H9 (cell line): ENCODE measurements around the gene ENO1. TPM values are rescaled to one million over a fixed set of nuclear protein-coding genes. Genes with fewer than 3 reads are reported as not detected.

ENCODE experiments used
- DNase-seq: peaks from one replicate; pipeline ENCODE4 v3.0.0-alpha.2; 2017
- H2AFZ ChIP-seq: one replicate; pipeline ENCODE4 v1.6.1; 2013; ENCODE audit warnings: mild to moderate bottlenecking, low read length, control low read depth, moderate library complexity
- H2AK5ac ChIP-seq: 2 replicates; pipeline ENCODE4 v1.6.1; 2013; ENCODE audit warnings: low read length, control low read depth, mixed read lengths; ENCODE audit not compliant: insufficient read length
- H2BK120ac ChIP-seq: one replicate; pipeline ENCODE4 v1.6.1; 2013; ENCODE audit warnings: low read depth, mild to moderate bottlenecking, low read length, control low read depth, inconsistent platforms; ENCODE audit not compliant: poor library complexity, severe bottlenecking
- H2BK12ac ChIP-seq: 2 replicates; pipeline ENCODE4 v1.6.1; 2013; ENCODE audit warnings: low read length, control low read depth, mixed read lengths, low read depth; ENCODE audit not compliant: insufficient read length
- H2BK15ac ChIP-seq: 2 replicates; pipeline ENCODE4 v1.6.1; 2013; ENCODE audit warnings: low read depth, low read length, control low read depth
- H2BK20ac ChIP-seq: one replicate; pipeline ENCODE4 v1.6.1; 2013; ENCODE audit warnings: low read depth, mild to moderate bottlenecking, low read length, control low read depth, inconsistent platforms; ENCODE audit not compliant: poor library complexity, severe bottlenecking
- H2BK5ac ChIP-seq: 2 replicates; pipeline ENCODE4 v1.6.1; 2013; ENCODE audit warnings: low read length, control low read depth, mixed read lengths; ENCODE audit not compliant: insufficient read length
- H3K14ac ChIP-seq: 2 replicates; pipeline ENCODE4 v1.6.1; 2013; ENCODE audit warnings: low read length, control low read depth; ENCODE audit not compliant: insufficient read depth
- H3K18ac ChIP-seq: 2 replicates; pipeline ENCODE4 v1.6.1; 2013; ENCODE audit warnings: low read depth, mild to moderate bottlenecking, mixed read lengths, low read length, control low read depth; ENCODE audit not compliant: insufficient read length
- H3K23ac ChIP-seq: 2 replicates; pipeline ENCODE4 v1.6.1; 2013; ENCODE audit warnings: low read length, control low read depth, mixed read lengths, low read depth; ENCODE audit not compliant: insufficient read length
- H3K23me2 ChIP-seq: 2 replicates; pipeline ENCODE4 v1.6.1; 2013; ENCODE audit warnings: low read depth, mild to moderate bottlenecking, mixed read lengths, low read length, control low read depth; ENCODE audit not compliant: insufficient read length, poor library complexity, severe bottlenecking
- H3K27ac ChIP-seq: 2 replicates; pipeline ENCODE4 v1.5.1; 2013; ENCODE audit warnings: low read length, control low read depth, mixed read lengths, low read depth; ENCODE audit not compliant: insufficient read length
- H3K27me3 ChIP-seq: 2 replicates; pipeline ENCODE4 v1.6.1; 2013; ENCODE audit warnings: low read length, control low read depth, inconsistent platforms; ENCODE audit not compliant: insufficient read depth
- H3K4ac ChIP-seq: 2 replicates; pipeline ENCODE4 v1.6.1; 2013; ENCODE audit warnings: low read depth, mild to moderate bottlenecking, control low read depth, inconsistent platforms, low read length, moderate library complexity
- H3K4me1 ChIP-seq: 2 replicates; pipeline ENCODE4 v1.6.1; 2013; ENCODE audit warnings: low read length, control low read depth, inconsistent platforms; ENCODE audit not compliant: insufficient read depth
- H3K4me2 ChIP-seq: 2 replicates; pipeline ENCODE4 v1.6.1; 2013; ENCODE audit warnings: low read length, control low read depth, mixed read lengths; ENCODE audit not compliant: insufficient read length, insufficient read depth
- H3K56ac ChIP-seq: 2 replicates; pipeline ENCODE4 v1.6.1; 2013; ENCODE audit warnings: low read depth, mild to moderate bottlenecking, mixed read lengths, low read length, control low read depth; ENCODE audit not compliant: insufficient read length
- H3K79me1 ChIP-seq: 2 replicates; pipeline ENCODE4 v1.6.1; 2013; ENCODE audit warnings: low read depth, mild to moderate bottlenecking, moderate library complexity, low read length, control low read depth, inconsistent platforms; ENCODE audit not compliant: insufficient read depth, poor library complexity, severe bottlenecking
- H3K79me2 ChIP-seq: 2 replicates; pipeline ENCODE4 v1.6.1; 2013; ENCODE audit warnings: low read length, control low read depth, inconsistent platforms; ENCODE audit not compliant: insufficient read depth
- H3K9ac ChIP-seq: 2 replicates; pipeline ENCODE4 v1.6.1; 2013; ENCODE audit warnings: low read length, control low read depth, mixed read lengths; ENCODE audit not compliant: insufficient read length; ENCODE audit errors: extremely low read depth
- H3K9me3 ChIP-seq: one replicate; pipeline ENCODE4 v1.6.1; 2013; ENCODE audit warnings: low read depth, low read length, inconsistent platforms; ENCODE audit not compliant: control insufficient read depth
- H3T11ph ChIP-seq: one replicate; pipeline ENCODE4 v1.6.1; 2013; ENCODE audit warnings: mild to moderate bottlenecking, low read length, control low read depth, inconsistent platforms
- H4K20me1 ChIP-seq: one replicate; pipeline ENCODE4 v1.6.1; 2013; ENCODE audit not compliant: control insufficient read depth, insufficient read length, insufficient read depth
- H4K5ac ChIP-seq: 2 replicates; pipeline ENCODE4 v1.6.1; 2013; ENCODE audit warnings: low read depth, mild to moderate bottlenecking, mixed read lengths, low read length, control low read depth; ENCODE audit not compliant: insufficient read length
- H4K8ac ChIP-seq: replicated peaks from 2 replicates; pipeline ENCODE4 v1.6.1; 2013; ENCODE audit warnings: low read length, control low read depth, mixed read lengths, low read depth; ENCODE audit not compliant: insufficient read length
- H4K91ac ChIP-seq: 2 replicates; pipeline ENCODE4 v1.6.1; 2013; ENCODE audit warnings: low read depth, mild to moderate bottlenecking, moderate library complexity, mixed read lengths, low read length, control low read depth; ENCODE audit not compliant: insufficient read length
- H3K27ac Mint-ChIP-seq, 3 experiments: 2 replicates in 2 of 3; 3 replicates in 1 of 3; pipeline ENCODE4 v1.8.0; 2020 to 2021; ENCODE audit warnings: mixed read lengths in 3 of 3, mild to moderate bottlenecking in 1 of 3, moderate library complexity in 1 of 3
- H3K27me3 Mint-ChIP-seq: 2 replicates; pipeline ENCODE4 v1.8.0; 2021; ENCODE audit warnings: low read depth, mild to moderate bottlenecking, moderate library complexity, mixed read lengths
- H3K36me3 Mint-ChIP-seq, 3 experiments: 2 replicates in 2 of 3; 3 replicates in 1 of 3; pipeline ENCODE4 v1.8.0; 2020 to 2021; ENCODE audit warnings: low read depth in 3 of 3, mixed read lengths in 3 of 3; ENCODE audit not compliant: insufficient read depth in 1 of 3
- H3K4me1 Mint-ChIP-seq, 2 experiments: 2 replicates each; pipeline ENCODE4 v1.8.0; 2020; ENCODE audit warnings: mixed read lengths in 2 of 2
- H3K4me3 Mint-ChIP-seq, 2 experiments: 2 replicates in 1 of 2; 3 replicates in 1 of 2; pipeline ENCODE4 v1.8.0; 2020 to 2021; ENCODE audit warnings: mild to moderate bottlenecking in 2 of 2, mixed read lengths in 2 of 2, moderate library complexity in 1 of 2
- H3K9me3 Mint-ChIP-seq, 2 experiments: 2 replicates in 1 of 2; 3 replicates in 1 of 2; pipeline ENCODE4 v1.8.0; 2020; ENCODE audit warnings: mild to moderate bottlenecking in 2 of 2, mixed read lengths in 2 of 2, moderate library complexity in 1 of 2
- WGBS: extraction: QIAGEN DNeasy Blood & Tissue Kit; methylation state at CpG from one replicate; pipeline ENCODE4 v1.1.7; 2013; ENCODE audit warnings: missing lambda C conversion rate, low lambda C conversion rate, mixed read lengths; ENCODE audit not compliant: insufficient read length; ENCODE audit errors: extremely low coverage; 5-methylcytosine and 5-hydroxymethylcytosine counted together
- total RNA-seq: library from RNA; stranded (reverse); gene quantifications from 2 replicates; pipeline ENCODE4 v1.2.1, GENCODE V29; 2021
- TF ChIP-seq, protein P1 (sequence below): fragments of 200-600 bp; sonication (generic); conservative IDR thresholded peaks from 3 replicates; pipeline ENCODE4 v1.8.0; 2021; ENCODE audit warnings: antibody characterized with exemption, mild to moderate bottlenecking

ENO1 gene
- total RNA-seq, 1 experiment from 2014 or later: 1,781 TPM

DNA sequence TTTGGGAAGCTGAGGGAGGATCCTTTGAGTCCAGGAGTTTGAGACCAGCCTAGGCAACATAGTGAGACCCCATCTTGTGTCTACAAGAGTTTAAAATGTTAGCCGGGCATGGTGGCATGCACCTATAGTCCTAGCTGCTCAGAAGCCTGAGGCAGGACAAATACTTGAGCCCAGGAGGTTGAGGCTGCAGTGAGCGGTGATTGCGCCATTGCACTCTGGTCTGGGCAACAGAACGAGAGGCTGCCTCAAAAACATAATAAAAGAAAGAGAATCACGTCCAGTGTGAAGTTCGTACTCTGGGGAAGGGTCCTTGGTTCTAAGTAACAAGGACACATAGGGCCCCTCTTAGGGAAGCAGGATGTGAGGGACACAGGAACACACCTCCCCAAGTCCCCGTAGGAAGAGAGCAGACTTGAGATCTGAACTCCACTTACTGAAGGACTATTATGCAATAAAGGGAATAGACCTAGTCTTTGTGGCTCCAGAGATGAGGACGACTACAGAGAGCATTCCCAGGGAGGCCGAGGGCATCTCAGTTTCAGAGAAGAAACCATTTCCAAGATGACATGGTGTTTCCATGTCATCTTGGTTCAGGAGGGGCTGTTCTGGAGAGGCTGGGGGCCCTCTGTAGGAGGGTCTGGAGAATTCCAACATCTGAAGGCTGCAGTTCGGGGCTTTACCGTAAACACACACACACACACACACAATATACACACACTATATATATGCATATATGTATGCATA is 10.8 kb upstream of the ENO1 start:
- H3K18ac ChIP-seq: no peak overlapping the region
- H3K23me2 ChIP-seq: no peaks in the 10 kb centered on the region
- H3K4me2 ChIP-seq: no peak overlapping the region
- H3K27me3 Mint-ChIP-seq: peaks cover 22% of the 10 kb centered on the region
- no peaks in the 10 kb centered on the region for H3K36me3 Mint-ChIP-seq
- H3K9me3 Mint-ChIP-seq: no peaks in the 10 kb centered on the region
- no peak overlapping the region for H2BK5ac ChIP-seq
- no peak overlapping the region for H4K8ac ChIP-seq
- no peaks in the 10 kb centered on the region for H3K79me2 ChIP-seq
- H4K5ac ChIP-seq: no peak overlapping the region
- no peak overlapping the region for H2BK15ac ChIP-seq
- H4K91ac ChIP-seq: no peak overlapping the region
- H3K27me3 ChIP-seq: no peaks in the 10 kb centered on the region
- no peaks in the 10 kb centered on the region for H3K79me1 ChIP-seq
- no peak overlapping the region for H2BK20ac ChIP-seq
- H2AFZ ChIP-seq: no peak overlapping the region
- TF ChIP-seq, protein P1, sequence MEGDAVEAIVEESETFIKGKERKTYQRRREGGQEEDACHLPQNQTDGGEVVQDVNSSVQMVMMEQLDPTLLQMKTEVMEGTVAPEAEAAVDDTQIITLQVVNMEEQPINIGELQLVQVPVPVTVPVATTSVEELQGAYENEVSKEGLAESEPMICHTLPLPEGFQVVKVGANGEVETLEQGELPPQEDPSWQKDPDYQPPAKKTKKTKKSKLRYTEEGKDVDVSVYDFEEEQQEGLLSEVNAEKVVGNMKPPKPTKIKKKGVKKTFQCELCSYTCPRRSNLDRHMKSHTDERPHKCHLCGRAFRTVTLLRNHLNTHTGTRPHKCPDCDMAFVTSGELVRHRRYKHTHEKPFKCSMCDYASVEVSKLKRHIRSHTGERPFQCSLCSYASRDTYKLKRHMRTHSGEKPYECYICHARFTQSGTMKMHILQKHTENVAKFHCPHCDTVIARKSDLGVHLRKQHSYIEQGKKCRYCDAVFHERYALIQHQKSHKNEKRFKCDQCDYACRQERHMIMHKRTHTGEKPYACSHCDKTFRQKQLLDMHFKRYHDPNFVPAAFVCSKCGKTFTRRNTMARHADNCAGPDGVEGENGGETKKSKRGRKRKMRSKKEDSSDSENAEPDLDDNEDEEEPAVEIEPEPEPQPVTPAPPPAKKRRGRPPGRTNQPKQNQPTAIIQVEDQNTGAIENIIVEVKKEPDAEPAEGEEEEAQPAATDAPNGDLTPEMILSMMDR: no peak
- H4K20me1 ChIP-seq: no peaks in the 10 kb centered on the region
- H3K56ac ChIP-seq: no peak overlapping the region
- no peak overlapping the region for H3K4me3 Mint-ChIP-seq
- H2BK12ac ChIP-seq: no peak overlapping the region
- no peak overlapping the region for H3K4ac ChIP-seq
- no peaks in the 10 kb centered on the region for H3K9me3 ChIP-seq
- no peaks in the 10 kb centered on the region for H3K4me1 ChIP-seq
- H3K27ac ChIP-seq: no peak overlapping the region
- H2BK120ac ChIP-seq: no peak overlapping the region
- no peak overlapping the region for H3K9ac ChIP-seq
- H3K27ac Mint-ChIP-seq: no peak overlapping the region
- H2AK5ac ChIP-seq: no peak overlapping the region
- no peak overlapping the region for H3K23ac ChIP-seq
- H3K14ac ChIP-seq: no peak overlapping the region
- no CpG with 5 or more reads among the region's 11 CpGs for WGBS
- peaks cover 3 to 14% of the 10 kb centered on the region in 2 experiments; a peak in 3 of 4 replicates for H3K4me1 Mint-ChIP-seq
- no peak overlapping the region for H3T11ph ChIP-seq
- no peak for DNase-seq
